Measurements from ENCODE around the gene LIMCH1. TPM values are rescaled to one million over a fixed set of nuclear protein-coding genes. Genes with fewer than 3 reads are reported as not detected.

The LIMCH1 gene, protein sequence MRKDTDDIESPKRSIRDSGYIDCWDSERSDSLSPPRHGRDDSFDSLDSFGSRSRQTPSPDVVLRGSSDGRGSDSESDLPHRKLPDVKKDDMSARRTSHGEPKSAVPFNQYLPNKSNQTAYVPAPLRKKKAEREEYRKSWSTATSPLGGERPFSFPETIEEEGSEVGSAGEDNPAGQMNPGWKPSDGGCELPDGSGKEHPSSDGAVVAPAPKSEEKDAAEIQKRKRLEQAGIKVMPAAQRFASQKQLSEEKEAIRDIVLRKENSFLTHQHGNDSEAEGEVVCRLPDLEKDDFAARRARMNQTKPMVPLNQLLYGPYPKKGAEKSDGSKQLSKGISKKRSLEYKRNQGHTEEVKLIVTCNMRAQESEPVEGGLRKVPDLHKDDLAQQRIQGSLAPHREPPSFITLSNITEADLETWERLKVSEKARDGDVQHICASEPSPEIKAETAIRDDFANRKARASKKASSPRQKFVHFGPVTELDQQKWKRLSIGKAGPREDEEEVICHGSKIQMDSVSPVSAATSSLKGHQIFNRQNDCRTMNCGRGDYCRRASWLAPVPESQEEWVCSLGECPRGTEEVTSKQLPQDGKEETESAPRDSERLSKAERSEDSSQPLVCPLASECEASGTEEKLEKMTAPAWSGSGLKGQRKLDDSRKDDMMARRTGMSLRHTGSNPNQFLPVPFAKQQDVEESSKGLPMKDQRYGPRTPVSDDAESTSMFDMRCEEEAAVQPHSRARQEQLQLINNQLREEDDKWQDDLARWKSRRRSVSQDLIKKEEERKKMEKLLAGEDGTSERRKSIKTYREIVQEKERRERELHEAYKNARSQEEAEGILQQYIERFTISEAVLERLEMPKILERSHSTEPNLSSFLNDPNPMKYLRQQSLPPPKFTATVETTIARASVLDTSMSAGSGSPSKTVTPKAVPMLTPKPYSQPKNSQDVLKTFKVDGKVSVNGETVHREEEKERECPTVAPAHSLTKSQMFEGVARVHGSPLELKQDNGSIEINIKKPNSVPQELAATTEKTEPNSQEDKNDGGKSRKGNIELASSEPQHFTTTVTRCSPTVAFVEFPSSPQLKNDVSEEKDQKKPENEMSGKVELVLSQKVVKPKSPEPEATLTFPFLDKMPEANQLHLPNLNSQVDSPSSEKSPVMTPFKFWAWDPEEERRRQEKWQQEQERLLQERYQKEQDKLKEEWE (N-terminal part only)
- 12.6 and 22.7 TPM in 2 replicates for total RNA-seq

GRCh38 chr4:41538017-41538733 is at the start of gene LIMCH1:
Gene LIMCH1 (plus strand): TSS chr4:41538157. CDS start chr4:41605996, 67,839 bp downstream.

GRCh38 chr4:41748571-41749475 is 210.9 kb downstream of the LIMCH1 start, which contains the start of gene PHOX2B:
Gene PHOX2B (minus strand): TSS chr4:41748725. CDS start chr4:41748610, 115 bp downstream.

Other genes starting within 250 kb of the LIMCH1 start
- not detected in 2 replicates for gene PHOX2B, start 210.6 kb downstream of the LIMCH1 start, total RNA-seq